ENCODE data around the gene SHOC2.
"Not testable (repeated sequence)": the region's sequence is repeated elsewhere in the genome, so short reads cannot be mapped to it uniquely, and the experiment has no call there.

The SHOC2 gene

DNA sequence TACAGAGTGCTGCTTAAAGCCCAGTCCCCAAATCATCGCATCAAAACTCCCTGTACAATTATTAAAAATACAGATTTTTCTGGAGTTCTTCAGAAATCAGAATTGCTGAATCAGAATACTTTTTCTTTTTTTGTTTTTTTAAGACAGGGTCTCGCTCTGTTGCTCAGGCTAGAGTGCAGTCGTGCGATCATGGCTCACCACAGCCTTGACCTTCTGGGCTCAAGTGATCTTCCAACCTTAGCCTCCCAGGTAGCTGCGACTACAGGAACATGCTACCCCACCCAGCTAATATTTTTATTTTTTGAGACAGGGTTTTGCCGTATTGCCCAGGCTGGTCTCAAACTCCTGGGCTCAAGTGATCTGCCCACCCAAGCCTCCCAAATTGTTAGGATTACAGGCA, 4.4 kb upstream of the SHOC2 start:
- no peak overlapping the region for H3K23ac ChIP-seq (ENCODE audit: low read length)
- peaks cover 2% of the 10 kb centered on the region for H3K79me2 ChIP-seq (ENCODE audit: control insufficient read depth, insufficient read depth, low read length)
- no peak overlapping the region for H3K4me3 ChIP-seq (ENCODE audit: low read length)
- H3K27me3 ChIP-seq (ENCODE audit: insufficient read depth, low read length, poor library complexity): no peaks in the 10 kb centered on the region
- no peak overlapping the region for H3K4ac ChIP-seq (ENCODE audit: low read depth, low read length)
- no peak overlapping the region for H3K56ac ChIP-seq (ENCODE audit: low read length)
- no peak overlapping the region for H2BK15ac ChIP-seq (replicated peaks; ENCODE audit: low read depth)
- no peak overlapping the region for H2BK120ac ChIP-seq (ENCODE audit: low read depth, low read length)
- H3K36me3 ChIP-seq (ENCODE audit: control insufficient read depth, insufficient read depth, low read length): no peaks in the 10 kb centered on the region
- no peak overlapping the region for H3K18ac ChIP-seq (ENCODE audit: low read length)
- H2BK5ac ChIP-seq (ENCODE audit: low read length): no peak overlapping the region
- H3K79me1 ChIP-seq (ENCODE audit: low read length): no peaks in the 10 kb centered on the region
- no peak overlapping the region for H4K8ac ChIP-seq (ENCODE audit: low read depth, low read length)
- no peak overlapping the region for H4K5ac ChIP-seq (ENCODE audit: low read length)
- no peak overlapping the region for H3K9ac ChIP-seq (ENCODE audit: low read length)
- no peak overlapping the region for H2AK5ac ChIP-seq (ENCODE audit: low read length)
- peaks cover 5% of the 10 kb centered on the region for H3K4me1 ChIP-seq (ENCODE audit: control insufficient read depth, low read depth, low read length)
- WGBS (ENCODE audit: extremely low coverage, insufficient coverage, low lambda C conversion rate): no CpG with 5 or more reads among the region's 6 CpGs
- no peak for DNase-seq
- no peak overlapping the region for H3K4me2 ChIP-seq (ENCODE audit: low read length)
- H3K27ac ChIP-seq (ENCODE audit: low read depth, low read length): no peak overlapping the region

DNA sequence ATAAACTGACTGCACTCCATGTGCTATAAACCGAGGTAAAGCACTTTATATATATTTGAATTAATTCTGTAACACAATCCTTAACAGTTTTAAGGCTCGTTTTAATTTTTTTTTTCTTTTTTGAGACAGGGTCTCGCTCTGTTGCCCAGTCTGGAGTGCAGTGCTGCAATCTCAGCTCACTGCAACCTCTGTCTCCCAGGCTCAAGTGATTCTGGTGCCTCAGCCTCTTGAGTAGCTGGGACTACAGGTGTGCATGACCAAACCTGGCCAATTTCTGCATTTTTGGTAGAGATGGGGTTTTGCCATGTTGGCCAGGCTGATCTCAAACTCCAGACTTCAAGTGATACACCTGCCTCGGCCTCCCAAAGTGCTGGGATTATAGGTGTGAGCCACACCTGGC, 3.8 kb upstream of the SHOC2 start:
- not testable (repeated sequence) for H3K4ac ChIP-seq (ENCODE audit: low read depth, low read length)

DNA sequence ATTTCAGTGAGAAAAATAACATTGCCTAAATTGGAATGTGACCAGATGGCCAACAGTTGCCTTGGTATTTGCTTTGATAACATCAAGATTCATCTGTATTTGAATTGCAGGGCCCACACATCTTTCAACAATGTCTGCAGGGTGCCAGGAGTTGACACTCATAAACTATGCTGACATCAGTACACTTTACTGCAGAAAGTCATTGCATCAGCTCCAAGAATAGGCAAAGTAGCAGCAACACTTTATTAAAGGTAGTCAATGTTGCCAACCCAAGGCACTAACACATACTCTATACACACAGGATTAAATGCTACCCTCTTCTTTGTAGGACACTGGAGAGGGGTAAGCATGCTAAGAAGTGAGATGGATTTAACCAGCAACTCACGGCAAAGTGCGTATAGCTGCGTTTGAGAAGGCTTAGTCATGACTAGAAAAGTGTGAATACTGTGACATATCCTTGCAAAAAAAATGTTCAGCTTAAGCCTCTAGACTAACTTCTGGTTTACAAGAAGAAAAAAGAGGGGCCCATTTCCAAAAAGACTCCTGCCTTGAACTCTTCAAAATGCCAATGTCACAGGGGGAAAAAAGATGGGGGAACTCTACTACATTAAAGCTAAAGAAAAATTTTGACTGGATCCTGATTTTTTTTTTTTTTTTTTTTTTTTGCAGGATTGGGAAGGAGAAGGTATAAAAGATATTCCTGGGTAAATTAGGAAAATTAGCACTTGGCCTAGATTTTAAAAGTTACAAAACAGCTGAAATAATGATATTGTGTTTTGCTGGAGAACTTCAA, 2.7 kb upstream of the SHOC2 start:
- H3K4me3 ChIP-seq (ENCODE audit: low read length): no peak overlapping the region
- WGBS (ENCODE audit: extremely low coverage, insufficient coverage, low lambda C conversion rate): no CpG with 5 or more reads among the region's 3 CpGs
- H4K8ac ChIP-seq (ENCODE audit: low read depth, low read length): no peak overlapping the region
- H3K4ac ChIP-seq (ENCODE audit: low read depth, low read length): peak overlapping the region; percentile 68
- H3K4me2 ChIP-seq (ENCODE audit: low read length): no peak overlapping the region
- H3K79me2 ChIP-seq (ENCODE audit: control insufficient read depth, insufficient read depth, low read length): peaks cover 11% of the 10 kb centered on the region
- H3K79me1 ChIP-seq (ENCODE audit: low read length): no peaks in the 10 kb centered on the region
- no peak overlapping the region for H2BK120ac ChIP-seq (ENCODE audit: low read depth, low read length)
- no peak overlapping the region for H2BK15ac ChIP-seq (replicated peaks; ENCODE audit: low read depth)
- H2AK5ac ChIP-seq (ENCODE audit: low read length): no peak overlapping the region
- no peaks in the 10 kb centered on the region for H3K36me3 ChIP-seq (ENCODE audit: control insufficient read depth, insufficient read depth, low read length)
- H3K9ac ChIP-seq (ENCODE audit: low read length): no peak overlapping the region
- no peaks in the 10 kb centered on the region for H3K27me3 ChIP-seq (ENCODE audit: insufficient read depth, low read length, poor library complexity)
- H3K56ac ChIP-seq (ENCODE audit: low read length): peak overlapping the region; percentile 67
- H3K27ac ChIP-seq (ENCODE audit: low read depth, low read length): peak overlapping the region; percentile 43
- H3K4me1 ChIP-seq (ENCODE audit: control insufficient read depth, low read depth, low read length): peaks cover 5% of the 10 kb centered on the region
- H4K5ac ChIP-seq (ENCODE audit: low read length): no peak overlapping the region
- peak; percentile 80 for DNase-seq
- H3K18ac ChIP-seq (ENCODE audit: low read length): peak overlapping the region; percentile 47
- H2BK5ac ChIP-seq (ENCODE audit: low read length): peak overlapping the region; percentile 72
- H3K23ac ChIP-seq (ENCODE audit: low read length): peak overlapping the region; percentile 96

More for the DNA sequence above, 3.8 kb upstream of the SHOC2 start:
- H3K27ac ChIP-seq (ENCODE audit: low read depth, low read length); H3K56ac ChIP-seq (ENCODE audit: low read length); H3K4me3 ChIP-seq (ENCODE audit: low read length); DNase-seq; H2BK15ac ChIP-seq (replicated peaks; ENCODE audit: low read depth); H2AK5ac ChIP-seq (ENCODE audit: low read length); H3K18ac ChIP-seq (ENCODE audit: low read length); H4K8ac ChIP-seq (ENCODE audit: low read depth, low read length); H3K9ac ChIP-seq (ENCODE audit: low read length); H4K5ac ChIP-seq (ENCODE audit: low read length); H3K27me3 ChIP-seq (ENCODE audit: insufficient read depth, low read length, poor library complexity); H3K79me2 ChIP-seq (ENCODE audit: control insufficient read depth, insufficient read depth, low read length); H3K4me2 ChIP-seq (ENCODE audit: low read length); H3K4me1 ChIP-seq (ENCODE audit: control insufficient read depth, low read depth, low read length); H3K79me1 ChIP-seq (ENCODE audit: low read length); H3K23ac ChIP-seq (ENCODE audit: low read length); H2BK5ac ChIP-seq (ENCODE audit: low read length); H3K36me3 ChIP-seq (ENCODE audit: control insufficient read depth, insufficient read depth, low read length); H2BK120ac ChIP-seq (ENCODE audit: low read depth, low read length): not testable (repeated sequence)
- no CpG with 5 or more reads among the region's 4 CpGs for WGBS (ENCODE audit: extremely low coverage, insufficient coverage, low lambda C conversion rate)

DNA sequence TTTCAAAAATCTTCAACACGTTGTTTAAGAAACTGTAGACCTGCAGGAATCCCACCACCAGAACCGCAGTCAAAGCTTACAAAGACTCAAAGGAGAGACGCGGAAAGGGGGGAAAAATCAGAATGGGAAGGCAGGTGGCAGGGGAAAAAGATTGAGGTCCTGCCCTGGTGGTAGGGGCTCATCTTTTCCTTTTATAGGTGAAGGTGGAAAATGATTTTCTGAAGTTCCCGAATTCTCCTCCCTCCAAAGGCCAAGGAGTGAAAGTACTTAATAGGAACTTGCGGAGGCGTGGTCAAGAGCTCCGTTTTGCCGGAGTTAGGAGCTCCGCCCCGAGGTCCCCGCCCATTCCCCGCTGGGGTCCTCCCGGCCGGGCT, 1.1 kb upstream of the SHOC2 start:
- peaks cover 15% of the 10 kb centered on the region for H3K79me2 ChIP-seq (ENCODE audit: control insufficient read depth, insufficient read depth, low read length)
- peak overlapping the region; percentile 83 for H3K9ac ChIP-seq (ENCODE audit: low read length)
- no peak overlapping the region for H3K23ac ChIP-seq (ENCODE audit: low read length)
- DNase-seq: peak; percentile 98
- WGBS (ENCODE audit: extremely low coverage, insufficient coverage, low lambda C conversion rate): no CpG with 5 or more reads among the region's 15 CpGs
- H3K27me3 ChIP-seq (ENCODE audit: insufficient read depth, low read length, poor library complexity): no peaks in the 10 kb centered on the region
- peaks cover 5% of the 10 kb centered on the region for H3K4me1 ChIP-seq (ENCODE audit: control insufficient read depth, low read depth, low read length)
- no peak overlapping the region for H4K8ac ChIP-seq (ENCODE audit: low read depth, low read length)
- H3K56ac ChIP-seq (ENCODE audit: low read length): peak overlapping the region; percentile 98
- no peak overlapping the region for H2AK5ac ChIP-seq (ENCODE audit: low read length)
- H2BK15ac ChIP-seq (replicated peaks; ENCODE audit: low read depth): no peak overlapping the region
- peak overlapping the region; percentile 32 for H3K18ac ChIP-seq (ENCODE audit: low read length)
- no peak overlapping the region for H2BK5ac ChIP-seq (ENCODE audit: low read length)
- H3K79me1 ChIP-seq (ENCODE audit: low read length): no peaks in the 10 kb centered on the region
- peak overlapping the region; percentile 39 for H3K27ac ChIP-seq (ENCODE audit: low read depth, low read length)
- peak overlapping the region; percentile 93 for H3K4me2 ChIP-seq (ENCODE audit: low read length)
- no peak overlapping the region for H2BK120ac ChIP-seq (ENCODE audit: low read depth, low read length)
- no peak overlapping the region for H4K5ac ChIP-seq (ENCODE audit: low read length)
- peak overlapping the region; percentile 57 for H3K4me3 ChIP-seq (ENCODE audit: low read length)
- H3K36me3 ChIP-seq (ENCODE audit: control insufficient read depth, insufficient read depth, low read length): no peaks in the 10 kb centered on the region
- H3K4ac ChIP-seq (ENCODE audit: low read depth, low read length): peak overlapping the region; percentile 71

DNA sequence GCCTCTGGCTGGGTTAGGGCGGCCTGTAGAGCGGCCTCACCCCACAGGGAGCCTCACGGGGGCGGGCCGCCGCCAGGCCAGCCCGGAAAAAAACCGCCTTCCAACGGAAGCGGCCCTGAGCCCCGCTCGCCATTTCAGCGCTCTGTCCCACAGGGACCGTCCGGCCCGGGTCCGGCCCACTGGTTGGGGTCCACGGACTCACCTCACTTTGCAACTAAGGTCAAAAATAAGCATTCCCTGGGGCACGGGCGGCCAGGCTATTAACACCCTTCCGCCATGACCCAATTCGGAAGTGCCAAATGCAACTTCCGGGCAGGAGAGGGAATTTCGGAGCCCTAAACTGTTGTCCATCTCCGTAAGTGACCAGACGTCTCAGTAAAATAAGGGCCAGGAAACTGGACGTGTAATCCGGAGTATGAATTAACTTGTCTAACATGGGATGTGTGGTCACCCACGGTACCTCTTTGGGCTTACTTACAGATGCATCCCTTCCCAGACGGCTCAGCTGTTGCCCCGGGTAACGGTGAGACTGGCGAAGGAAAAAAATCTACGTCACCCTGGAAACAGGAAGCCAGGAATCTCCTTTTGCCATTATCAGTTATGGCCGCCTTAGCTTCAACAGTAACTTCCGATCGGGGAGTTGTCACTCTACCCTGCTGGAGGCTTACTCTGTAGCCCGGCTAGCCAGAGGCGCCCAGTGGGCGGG, 608 bp upstream of the SHOC2 start, which contains the start of gene BBIP1:
TSS of gene BBIP1 (minus strand) at position 538 of the 706 bp plus-strand sequence. CDS start 1,023 bp downstream, outside the sequence.
- Histone ChIP-seq H4K5ac (ENCODE audit: low read length) (no peak within 1 kb of the TSS), H2BK5ac (ENCODE audit: low read length) (peak within 1 kb of the TSS; percentile 91), H3K79me1 (ENCODE audit: low read length) (no peaks in the 10 kb centered on the region), H2BK15ac (replicated peaks; ENCODE audit: low read depth) (no peak within 1 kb of the TSS), H3K4me2 (ENCODE audit: low read length) (peak within 1 kb of the TSS; percentile 93), H2AK5ac (ENCODE audit: low read length) (no peak within 1 kb of the TSS), H4K8ac (ENCODE audit: low read depth, low read length) (peak within 1 kb of the TSS; percentile 1), H3K79me2 (ENCODE audit: control insufficient read depth, insufficient read depth, low read length) (peaks cover 15% of the 10 kb centered on the region), H3K4me1 (ENCODE audit: control insufficient read depth, low read depth, low read length) (peaks cover 5% of the 10 kb centered on the region), H3K23ac (ENCODE audit: low read length) (no peak within 1 kb of the TSS), H3K27ac (ENCODE audit: low read depth, low read length) (peak within 1 kb of the TSS; percentile 98), H3K18ac (ENCODE audit: low read length) (peak within 1 kb of the TSS; percentile 78), H3K4me3 (ENCODE audit: low read length) (peak within 1 kb of the TSS; percentile 87), H3K36me3 (ENCODE audit: control insufficient read depth, insufficient read depth, low read length) (no peaks in the 10 kb centered on the region), H3K9ac (ENCODE audit: low read length) (peak within 1 kb of the TSS; percentile 90), H2BK120ac (ENCODE audit: low read depth, low read length) (peak within 1 kb of the TSS; percentile 4), H3K27me3 (ENCODE audit: insufficient read depth, low read length, poor library complexity) (no peaks in the 10 kb centered on the region), H3K56ac (ENCODE audit: low read length) (peak within 1 kb of the TSS; percentile 98), H3K4ac (ENCODE audit: low read depth, low read length) (peak within 1 kb of the TSS; percentile 72)
- no CpG with 5 or more reads among the region's 40 CpGs for WGBS (ENCODE audit: extremely low coverage, insufficient coverage, low lambda C conversion rate)
- peak; percentile 100 for DNase-seq
